ENCODE results near the gene FADS3.

DNA sequence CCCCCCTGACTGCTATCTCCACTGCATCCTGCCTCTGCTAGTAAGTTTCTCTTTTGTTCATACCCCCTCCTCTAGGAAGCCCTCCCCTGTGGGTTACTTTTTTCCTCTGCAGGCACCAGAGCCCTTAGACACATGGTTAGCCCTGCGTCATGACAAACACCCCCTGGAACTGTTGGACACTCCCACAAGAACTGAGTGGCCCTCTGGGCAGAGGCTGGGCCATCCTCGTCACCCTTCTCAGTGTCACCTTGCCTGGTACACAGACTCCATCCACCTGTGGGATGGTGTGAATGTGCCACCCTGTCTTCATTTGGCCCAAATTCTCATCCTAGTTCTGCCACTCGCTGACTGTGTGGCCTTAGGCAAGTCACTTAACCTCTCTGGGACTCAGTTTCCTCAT lies 30.1 kb upstream of the FADS3 start:
- TF ChIP-seq CTCF (conservative IDR thresholded peaks at IDR 0.05; ENCODE audit: low read depth in 2 of 2) (no peak), REST (IDR thresholded peaks at IDR 0.05; ENCODE audit: unreplicated experiment) (no peak), EZH2phosphoT487 (IDR thresholded peaks at IDR 0.05; ENCODE audit: unreplicated experiment) (no peak), EZH2 (IDR thresholded peaks at IDR 0.05; ENCODE audit: low read depth, unreplicated experiment) (no peak), ZNF331 (CRISPR knock-in tag; IDR thresholded peaks at IDR 0.05; ENCODE audit: low read depth) (no peak), NANOG (IDR thresholded peaks at IDR 0.05; ENCODE audit: borderline replicate concordance) (no peak), CREB1 (CRISPR knock-in tag; IDR thresholded peaks at IDR 0.05; ENCODE audit: low read depth) (no peak)
